Measurements from ENCODE around the gene MPPED1. TPM values are rescaled to one million over a fixed set of nuclear protein-coding genes. Genes with fewer than 3 reads are reported as not detected.

The MPPED1 gene
- total RNA-seq, 2 experiments from 2014 or later = not detected

DNA sequence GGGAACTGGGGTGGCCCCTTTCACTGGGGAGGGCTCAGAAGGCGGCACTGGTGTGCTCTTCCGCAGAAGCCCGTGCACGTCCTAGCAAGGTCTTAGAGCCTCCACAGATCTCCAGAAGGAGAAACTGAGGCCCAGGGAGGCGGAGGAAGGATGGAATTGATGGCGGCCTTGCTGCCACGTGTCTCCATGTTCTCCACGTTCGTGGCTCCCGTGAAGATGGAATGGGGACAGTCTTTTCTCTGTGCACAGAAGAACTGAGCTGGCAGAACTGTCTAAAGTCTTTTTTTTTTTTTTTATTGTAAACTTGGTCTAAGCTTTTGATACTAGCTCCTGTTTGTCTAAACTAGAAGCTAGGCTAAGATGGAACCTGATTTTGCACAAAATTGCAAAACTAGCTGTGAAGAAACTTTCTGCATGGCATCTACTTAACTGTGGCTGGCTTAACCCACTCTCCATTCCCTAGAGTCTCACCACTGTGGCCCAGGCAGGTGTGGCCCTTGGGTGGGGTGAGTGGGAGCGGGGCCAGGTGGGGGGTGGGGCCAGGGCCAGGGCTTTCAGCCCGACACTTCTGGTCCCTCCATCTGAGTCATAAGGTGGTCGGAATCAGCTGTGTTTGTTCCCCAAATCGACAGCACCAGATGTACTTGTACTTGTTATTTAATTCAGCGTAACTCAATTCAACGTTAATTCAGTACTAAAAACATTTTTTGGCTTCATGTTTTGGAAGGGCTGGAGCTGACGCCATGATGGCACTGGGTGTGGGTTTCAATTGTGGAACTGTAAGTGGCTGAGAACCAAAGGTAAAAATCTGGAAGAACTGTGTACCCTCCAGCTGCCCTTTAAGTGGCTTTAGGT lies 120.7 kb downstream of the MPPED1 start:
- ChIA-PET POLR2A (no interaction called here), CTCF (no interaction called here)

DNA sequence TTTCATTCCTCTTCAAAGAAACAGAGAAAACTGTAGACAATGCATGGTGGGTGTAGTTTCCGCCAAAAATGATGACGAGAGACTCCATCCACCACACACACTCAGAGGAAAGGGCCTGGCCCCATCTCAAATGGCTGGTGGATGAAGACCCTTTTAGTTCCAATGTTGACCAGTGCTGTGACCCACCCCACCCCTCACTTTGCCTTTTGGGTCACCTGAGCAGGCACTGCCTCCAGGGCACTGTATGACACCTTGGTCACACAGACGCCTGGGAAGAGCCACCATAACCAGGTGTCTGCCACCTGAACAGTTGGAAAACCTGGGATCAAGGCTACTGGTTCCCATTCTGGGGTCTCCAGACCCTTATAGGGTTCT lies 121.3 kb downstream of the MPPED1 start:
- POLR2A ChIA-PET = no interaction called here

DNA sequence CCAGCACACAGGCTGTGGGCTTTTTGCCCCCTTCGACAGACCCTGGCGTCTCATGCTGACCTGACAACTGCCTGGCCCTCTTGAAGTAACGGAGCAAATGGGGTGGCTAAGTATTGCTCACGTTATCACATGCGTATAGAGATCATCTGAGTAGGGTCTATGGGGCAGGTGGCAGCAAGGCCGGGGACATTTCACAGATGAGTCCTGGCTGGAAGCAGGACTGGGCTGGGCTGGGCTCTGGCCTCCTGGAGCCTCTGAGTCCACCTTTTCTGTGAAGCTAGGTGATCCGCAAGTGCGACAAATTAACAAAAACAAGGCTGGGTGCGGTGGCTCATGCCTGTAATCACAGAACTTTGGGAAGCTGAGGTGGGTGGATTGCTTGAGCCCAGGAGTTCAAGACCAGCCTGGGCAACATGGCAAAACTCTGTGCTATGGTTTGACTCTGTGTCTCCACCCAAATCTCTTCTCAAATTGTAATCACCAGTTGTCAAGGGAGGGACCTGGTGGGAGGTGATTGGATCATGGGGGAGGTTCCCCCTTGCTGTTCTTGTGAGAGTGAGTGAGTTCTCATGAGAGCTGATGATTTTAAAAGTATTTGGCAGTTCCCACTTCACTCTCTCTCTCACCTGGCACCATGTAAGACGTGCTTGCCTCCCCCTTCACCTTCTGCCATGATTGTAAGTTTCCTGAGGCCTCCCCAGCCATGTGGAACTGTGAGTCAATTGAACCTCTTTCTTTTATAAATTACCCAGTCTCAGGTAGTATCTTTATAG lies 122.0 kb downstream of the MPPED1 start:
- ChIA-PET CTCF (no interaction called here), POLR2A (no interaction called here)

More for the DNA sequence above, 121.3 kb downstream of the MPPED1 start:
- CTCF ChIA-PET = no interaction called here

DNA sequence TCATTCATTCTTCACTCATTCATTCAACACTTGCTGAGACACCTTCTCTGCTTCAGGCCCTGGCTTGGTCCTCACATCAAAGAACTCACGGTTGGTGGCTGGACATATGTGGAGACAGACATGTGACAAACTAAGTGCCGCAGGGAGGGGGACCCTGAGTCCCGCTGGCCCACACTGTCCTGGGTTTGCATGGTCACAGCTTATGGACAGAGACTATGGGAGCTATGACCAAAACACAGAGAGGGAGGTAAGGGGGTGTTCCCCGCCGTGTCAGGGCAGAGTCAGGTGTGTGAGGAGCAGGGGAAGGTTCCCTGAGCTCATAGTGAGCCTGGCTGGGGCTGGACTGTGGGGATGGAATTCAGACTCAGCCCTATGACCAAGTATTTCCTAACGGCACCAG lies 123.1 kb downstream of the MPPED1 start:
- POLR2A ChIA-PET = no interaction called here
- CTCF ChIA-PET = no interaction called here

DNA sequence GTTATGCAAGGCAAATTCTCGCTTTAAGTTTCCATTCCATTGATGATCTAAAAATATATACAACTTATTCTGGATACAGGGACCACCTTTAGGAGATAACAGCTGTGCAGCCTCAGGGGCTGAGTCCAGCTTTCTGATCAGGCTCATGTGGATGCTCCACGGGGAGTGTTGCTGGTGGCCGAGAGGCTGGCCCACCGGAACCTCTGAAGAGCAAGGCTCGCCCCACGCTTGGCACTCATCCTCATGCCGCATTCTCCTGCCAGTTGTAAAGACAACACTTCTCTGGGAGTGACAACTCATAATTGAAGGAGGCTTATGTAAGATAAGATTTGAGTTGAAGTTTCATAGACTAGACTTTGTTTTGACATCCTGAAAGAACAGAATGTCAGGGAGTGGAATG lies 123.5 kb downstream of the MPPED1 start:
- CTCF ChIA-PET = no interaction called here
- POLR2A ChIA-PET = no interaction called here

DNA sequence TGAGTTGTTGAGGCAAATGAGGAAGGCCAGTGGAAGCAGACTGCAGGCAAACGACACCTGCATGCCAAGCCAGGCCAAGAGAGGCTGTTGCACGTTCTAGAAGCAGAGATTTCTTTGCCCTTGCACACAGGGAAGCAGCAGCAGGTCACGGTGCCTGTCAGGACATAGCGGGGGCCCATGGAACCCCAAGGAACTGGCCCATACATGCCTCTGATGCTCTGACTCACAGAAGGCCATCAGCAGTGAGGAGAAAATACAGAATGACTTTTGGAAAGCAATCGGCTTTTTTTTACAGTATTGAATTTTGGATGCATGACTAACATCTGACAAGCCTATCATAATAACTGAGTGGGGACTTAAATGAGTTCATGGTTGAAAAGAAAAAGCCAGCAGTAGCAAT lies 123.9 kb downstream of the MPPED1 start:
- POLR2A ChIA-PET = no interaction called here
- CTCF ChIA-PET = no interaction called here

DNA sequence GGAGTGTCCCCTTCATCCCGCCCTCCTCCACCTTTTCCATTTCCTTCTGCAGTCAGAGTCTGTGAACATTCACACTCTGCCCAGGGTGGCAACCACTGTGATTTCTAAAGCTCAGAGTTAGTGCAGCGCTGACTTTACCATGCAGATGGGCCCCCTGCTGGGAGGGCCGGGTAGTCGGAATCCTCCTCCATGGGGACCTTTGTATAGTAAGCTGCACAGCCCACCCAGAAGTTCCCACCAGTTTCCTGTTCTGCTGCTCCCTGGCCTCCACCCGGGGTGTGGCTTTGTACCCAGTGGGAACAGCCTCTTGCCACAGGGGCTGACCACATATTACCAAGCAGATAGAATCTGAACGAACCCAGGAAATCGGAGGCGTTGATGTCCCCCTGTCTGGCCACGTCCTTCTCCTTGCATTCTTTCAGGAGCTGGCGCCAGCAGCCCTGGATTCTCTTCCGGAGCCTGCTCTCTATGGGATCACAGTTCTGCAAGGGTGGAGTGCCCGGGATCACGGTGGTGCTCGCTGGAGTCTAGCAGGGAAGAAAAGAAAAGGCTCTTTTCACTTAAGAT lies 125.3 kb downstream of the MPPED1 start:
- ChIA-PET POLR2A (no interaction called here), CTCF (no interaction called here)

DNA sequence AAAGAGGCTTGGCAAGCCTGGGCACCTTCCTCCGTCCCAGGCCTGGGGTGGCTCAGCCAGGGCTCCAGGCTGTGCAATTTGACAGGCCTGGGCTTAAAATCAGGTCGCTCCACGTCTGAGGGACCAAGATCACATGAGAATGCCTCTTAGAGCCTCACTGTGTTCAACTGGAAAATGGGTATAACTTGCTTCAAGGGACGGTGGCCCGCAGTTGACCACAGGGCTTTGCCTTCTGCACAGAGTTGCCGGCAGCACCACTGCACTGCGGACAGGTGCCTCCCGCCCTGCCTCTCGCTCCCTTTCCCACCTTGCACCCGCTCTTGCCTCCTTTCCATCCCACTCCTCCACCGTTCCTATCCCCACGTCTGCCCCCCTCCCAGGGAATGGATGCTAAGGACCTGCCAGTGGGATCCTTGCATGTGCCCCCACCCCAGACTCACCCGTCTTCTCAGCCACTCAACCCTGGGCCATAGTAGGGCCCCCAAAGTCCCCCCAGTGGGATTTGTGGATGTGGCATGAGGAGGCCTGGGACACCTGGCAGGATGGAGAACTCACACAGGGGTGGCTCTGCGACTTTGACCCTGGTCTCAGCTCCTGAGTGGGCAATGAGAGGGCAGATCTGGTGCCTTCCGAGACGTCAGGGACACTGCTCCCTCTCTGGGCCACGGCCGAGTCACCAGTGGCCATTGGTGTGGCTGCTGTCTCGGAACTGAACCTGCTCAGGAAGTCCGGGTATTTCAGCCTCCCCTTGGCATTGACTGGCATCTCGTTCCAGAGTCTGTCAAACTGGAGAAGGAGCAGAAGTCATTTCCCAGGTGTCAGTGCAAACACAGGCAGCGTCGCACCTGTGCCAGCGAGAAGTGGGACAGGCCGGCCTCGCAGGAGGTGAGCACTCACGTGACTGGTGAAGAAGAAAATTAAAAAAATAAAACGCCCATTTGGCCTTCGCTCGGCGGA lies 128.0 kb downstream of the MPPED1 start:
- POLR2A ChIA-PET = no interaction called here
- CTCF ChIA-PET = no interaction called here

DNA sequence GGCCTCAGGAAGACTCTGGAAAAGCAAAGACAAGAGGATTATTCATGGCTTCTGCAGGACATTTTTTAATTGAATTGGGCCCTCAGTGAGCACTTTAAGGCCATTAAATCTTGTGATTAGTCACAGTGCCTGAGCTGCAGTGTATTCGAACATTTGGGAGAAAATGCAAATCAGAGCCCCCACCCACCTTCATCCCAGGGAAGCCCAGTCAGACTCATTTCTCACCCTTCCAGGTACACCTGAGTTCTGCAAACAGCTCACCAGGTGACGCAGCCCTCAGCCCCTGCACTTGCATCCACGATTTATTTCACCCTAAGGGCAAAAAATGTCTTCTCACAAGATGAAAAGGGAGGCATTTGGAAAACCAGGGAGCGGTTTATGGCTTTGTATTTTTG lies 128.7 kb downstream of the MPPED1 start:
- ChIA-PET POLR2A (no interaction called here), CTCF (no interaction called here)

DNA sequence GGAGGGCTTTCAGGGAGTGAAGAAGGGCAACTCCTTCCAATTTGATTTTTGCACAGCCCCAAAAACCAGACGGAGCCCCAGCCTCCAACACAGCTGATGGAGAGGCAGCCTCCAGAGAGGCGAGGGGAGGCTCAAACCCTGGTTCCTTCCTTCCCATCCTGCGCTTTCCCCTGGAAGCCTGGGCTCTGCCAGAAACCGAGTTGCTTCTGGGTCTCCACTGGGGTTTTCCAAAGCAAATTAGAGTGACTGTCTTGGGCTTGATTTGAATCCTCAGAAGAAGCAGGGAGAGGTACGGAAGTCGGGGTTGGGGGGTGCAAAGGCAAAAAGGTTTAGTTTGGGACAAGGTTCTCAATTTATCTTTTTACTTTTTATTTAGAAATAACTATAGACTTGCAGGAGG lies 129.2 kb downstream of the MPPED1 start:
- POLR2A ChIA-PET = no interaction called here
- CTCF ChIA-PET = no interaction called here

DNA sequence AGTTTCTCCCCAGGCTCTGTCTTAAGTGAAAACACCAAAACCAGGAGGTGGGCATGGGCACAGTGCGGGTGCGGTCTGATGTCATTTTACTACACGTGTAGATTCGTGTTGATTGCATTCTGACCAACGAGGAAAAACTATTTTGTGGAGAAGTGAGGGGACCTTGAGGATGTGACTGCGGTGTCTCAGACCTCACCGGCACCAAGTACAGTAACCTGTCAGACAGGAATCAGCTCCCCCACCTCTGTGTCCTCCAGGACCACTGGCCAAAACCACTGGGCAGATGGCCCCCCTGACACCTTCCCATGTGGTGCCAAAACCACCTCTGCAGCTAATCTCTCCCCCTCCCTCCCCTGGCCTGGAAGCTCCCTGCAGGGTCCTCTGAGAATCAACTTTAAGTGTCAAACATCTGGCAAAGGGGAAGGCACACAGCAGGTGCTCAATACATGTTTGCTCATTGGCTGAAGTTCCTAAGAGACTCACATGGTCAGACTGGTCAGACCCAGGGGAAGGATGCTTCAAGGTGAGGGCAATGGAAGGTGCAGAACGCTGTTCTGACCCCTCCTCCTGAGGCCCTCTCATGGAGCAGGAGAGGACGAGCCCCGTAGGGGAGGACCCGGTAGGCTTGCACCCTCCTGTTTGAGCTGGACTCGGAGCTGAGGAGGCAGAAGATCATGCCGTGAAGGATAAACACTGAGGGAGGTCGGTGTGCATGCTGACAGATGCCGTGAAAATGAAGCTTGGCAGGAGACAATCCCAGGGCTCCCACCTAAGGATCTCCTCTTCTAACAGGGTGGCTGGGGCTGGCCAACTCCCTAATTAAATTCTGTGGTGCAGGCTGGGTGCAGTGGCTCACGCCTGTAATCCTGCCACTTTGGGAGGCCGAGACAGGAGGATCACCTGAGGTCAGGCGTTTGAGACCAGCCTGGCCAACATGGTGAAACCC lies 129.9 kb downstream of the MPPED1 start:
- CTCF ChIA-PET = no interaction called here

DNA sequence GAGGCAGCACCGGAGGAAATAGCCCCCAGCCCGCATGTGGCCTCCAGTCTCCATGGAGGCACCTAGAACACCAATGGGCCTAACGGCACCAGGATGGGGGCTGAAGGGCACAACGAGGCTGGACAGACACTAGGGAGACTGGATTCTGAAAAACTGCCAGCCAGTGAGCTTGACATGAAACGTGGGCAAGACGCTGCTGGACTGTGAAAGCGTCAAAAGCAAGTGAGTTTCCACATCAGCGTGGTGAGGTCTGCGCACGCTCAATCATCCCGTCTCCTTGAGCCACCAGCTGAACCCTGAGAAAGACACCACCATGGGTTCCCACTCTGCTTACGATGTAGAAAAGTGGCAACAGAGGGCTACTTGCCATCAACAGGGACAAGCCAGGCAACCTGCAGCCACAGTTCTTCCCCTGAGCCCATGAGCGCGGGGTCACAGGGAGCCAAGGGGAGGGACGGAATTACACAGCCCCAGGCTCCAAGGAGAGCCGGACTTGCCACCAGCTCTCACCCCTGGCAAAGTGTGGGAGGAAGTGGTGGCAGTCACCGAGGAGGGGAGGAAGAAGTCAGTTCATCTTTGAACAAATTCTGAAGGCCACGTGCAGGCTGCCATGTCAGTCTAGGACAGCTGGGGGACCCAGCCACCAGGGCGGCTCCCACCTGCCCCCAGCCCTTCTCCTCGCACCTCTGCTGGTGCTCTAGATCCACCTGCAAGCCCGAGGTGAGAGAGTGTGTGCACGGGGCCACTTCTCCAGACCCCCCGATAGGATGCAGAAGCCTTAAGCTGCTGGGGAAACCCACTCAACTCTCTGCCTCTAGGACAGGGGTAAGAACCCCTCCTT lies 131.1 kb downstream of the MPPED1 start:
- CTCF ChIA-PET = no interaction called here
- POLR2A ChIA-PET = no interaction called here

More for the DNA sequence above, 129.9 kb downstream of the MPPED1 start:
- POLR2A ChIA-PET = no interaction called here

DNA sequence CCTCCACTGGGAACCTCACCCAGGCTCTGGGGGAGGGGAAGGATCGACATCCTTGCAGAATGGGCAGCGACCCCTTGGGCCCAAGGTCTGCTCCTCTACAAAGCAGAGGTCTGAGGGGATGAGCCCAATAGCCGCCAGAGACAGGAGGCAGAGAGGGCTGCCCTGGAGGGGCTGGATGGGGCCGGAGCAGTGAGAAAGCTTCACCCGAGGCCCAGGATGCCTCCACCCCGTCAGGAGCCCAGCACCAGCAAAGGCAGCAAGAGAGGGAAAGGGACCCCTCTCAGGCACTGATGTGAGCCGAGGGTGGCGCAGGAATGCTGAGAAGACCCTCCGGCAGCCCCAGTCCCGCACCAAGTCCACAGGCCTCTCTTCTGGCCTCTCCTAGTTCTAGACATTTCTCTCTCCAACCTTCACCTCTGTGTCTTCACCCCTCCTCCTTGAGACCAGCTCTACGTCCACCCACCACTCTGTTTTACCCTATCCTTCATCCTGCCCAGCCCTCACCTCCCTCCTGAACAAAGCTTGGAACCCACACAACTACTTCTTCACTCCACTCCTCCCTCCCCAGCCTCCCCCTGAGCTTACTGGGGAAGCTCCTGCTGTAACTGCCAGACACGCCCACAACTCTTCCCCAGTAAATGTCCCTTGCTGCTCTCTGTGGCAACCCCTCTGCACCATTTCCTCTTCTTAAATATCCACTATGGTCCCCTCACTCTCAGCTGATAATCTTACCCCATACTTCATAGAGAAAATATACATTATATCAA lies 131.9 kb downstream of the MPPED1 start:
- POLR2A ChIA-PET = no interaction called here
- CTCF ChIA-PET = no interaction called here

DNA sequence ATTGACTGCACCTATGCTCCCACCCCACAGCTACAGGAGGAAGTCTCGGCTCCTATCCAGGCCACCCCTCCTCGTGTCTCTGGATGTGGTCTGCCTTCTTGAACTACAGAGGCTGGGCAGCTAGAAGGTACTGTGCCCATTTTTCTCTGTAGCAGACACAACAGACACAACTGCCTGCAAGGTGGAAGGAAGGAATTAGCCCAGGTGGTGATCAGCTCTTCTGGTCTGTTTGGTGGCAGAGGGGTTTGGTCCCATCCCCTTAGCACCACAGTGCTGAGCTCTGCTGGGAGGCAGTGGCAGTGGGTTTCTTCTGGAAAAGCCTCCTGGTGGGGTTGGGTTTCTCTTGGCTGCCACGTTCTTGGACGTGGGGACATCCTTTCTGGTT lies 132.5 kb downstream of the MPPED1 start:
- CTCF ChIA-PET = no interaction called here
- POLR2A ChIA-PET = no interaction called here

DNA sequence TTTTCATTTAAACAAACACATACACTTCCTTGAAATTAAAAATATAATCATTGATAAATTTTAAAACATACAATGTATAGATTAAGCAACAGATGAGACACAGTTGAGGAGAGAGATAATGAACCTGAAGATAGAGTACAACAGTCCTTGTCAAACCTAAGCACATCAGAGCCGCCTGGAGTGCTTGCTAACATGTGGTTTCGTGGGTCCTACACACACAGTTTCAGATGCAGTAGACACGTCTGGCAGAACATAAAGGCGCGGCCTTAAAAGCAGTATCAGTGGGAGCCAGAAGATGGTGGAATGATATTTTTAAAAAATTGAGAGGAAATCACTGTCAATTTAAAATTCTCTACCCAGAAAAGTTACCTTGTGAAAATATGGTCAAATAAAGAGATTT lies 134.4 kb downstream of the MPPED1 start:
- ChIA-PET POLR2A (no interaction called here), CTCF (no interaction called here)

DNA sequence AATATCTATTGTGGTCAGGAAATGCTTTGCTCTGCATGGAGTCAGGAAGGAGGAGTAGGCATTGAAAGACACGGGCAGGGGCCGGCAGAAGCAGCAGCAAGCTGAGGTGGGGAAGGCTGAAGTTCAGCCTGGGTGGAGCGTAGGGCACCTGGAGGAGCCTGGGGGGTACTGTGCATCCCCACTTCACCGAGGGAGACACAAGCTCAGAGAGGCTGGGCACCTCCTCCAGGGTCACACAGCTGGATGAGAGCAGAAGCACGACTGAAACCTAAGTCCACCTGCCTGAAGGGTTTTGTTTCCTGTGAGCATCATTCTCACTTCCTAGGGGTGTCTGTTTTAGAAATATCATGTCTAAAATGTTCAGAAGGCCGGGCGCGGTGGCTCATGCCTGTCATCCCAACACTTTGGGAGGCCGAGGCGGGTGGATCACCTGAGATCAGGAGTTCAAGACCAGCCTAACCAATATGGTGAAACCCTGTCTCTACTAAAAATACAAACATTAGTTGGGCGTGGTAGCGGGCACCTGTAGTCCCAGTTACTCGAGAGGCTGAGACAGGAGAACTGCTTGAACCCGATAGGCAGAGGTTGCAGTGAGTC lies 138.3 kb downstream of the MPPED1 start:
- CTCF ChIA-PET = no interaction called here
- POLR2A ChIA-PET = no interaction called here

DNA sequence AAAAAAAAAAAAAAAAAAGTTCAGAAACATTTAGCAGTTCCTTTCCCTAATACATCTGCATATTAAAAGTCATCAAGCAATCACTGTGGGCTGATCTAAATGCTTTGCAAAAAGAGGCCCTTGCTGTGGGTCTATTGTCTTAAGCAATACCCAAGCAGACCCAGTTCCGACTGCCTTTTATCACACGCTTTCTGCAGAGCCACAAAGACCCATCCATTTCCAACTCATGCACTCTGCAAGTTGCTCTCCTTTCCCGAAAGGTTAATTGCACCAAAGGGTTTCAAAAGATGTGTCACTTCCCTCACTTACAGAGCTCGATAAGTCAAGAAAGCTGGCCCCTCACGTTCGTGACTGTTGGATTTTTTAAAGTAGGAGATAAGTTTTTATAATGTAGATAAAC lies 138.9 kb downstream of the MPPED1 start:
- ChIA-PET CTCF (no interaction called here), POLR2A (no interaction called here)

Data from activated CD8-positive, alpha-beta memory T cell treated with anti-CD3 and anti-CD28 coated beads for 36 hours (primary cell).